T-helper 2 cell treated with Interferon-gamma antibody and Interleukin-4, amounts not matched to agents 5 μg/mL and 100 μg/mL, for 36 hours (primary cell): Measurements from ENCODE around the gene KRT84.

ENCODE experiments used
- DNase-seq: peaks from one replicate; pipeline ENCODE4 v3.0.0; 2021; ENCODE audit warnings: low spot score
- H3K27ac Mint-ChIP-seq: one replicate; pipeline ENCODE4 v1.8.0; 2021; ENCODE audit warnings: mild to moderate bottlenecking, mixed read lengths
- H3K27me3 Mint-ChIP-seq: one replicate; pipeline ENCODE4 v1.8.0; 2021; ENCODE audit warnings: low read depth, mixed read lengths
- H3K36me3 Mint-ChIP-seq: one replicate; pipeline ENCODE4 v1.8.0; 2021; ENCODE audit warnings: low read depth, mixed read lengths
- H3K4me1 Mint-ChIP-seq: one replicate; pipeline ENCODE4 v1.8.0; 2021; ENCODE audit warnings: low read depth, mixed read lengths
- H3K4me3 Mint-ChIP-seq: one replicate; pipeline ENCODE4 v1.8.0; 2022; ENCODE audit warnings: mild to moderate bottlenecking, moderate library complexity, mixed read lengths
- H3K9me3 Mint-ChIP-seq: one replicate; pipeline ENCODE4 v1.8.0; 2021; ENCODE audit warnings: mixed read lengths

KRT84 gene

GRCh38 chr12:52385226-52385702, at the start of gene KRT84:
TSS of gene KRT84 (minus strand) at chr12:52385652. CDS start at chr12:52385585, 67 bp downstream.
- peaks cover 3% of the 10 kb centered on the region for H3K27me3 Mint-ChIP-seq
- no peak within 1 kb of the TSS for H3K27ac Mint-ChIP-seq
- H3K4me1 Mint-ChIP-seq, result peaks cover 9% of the 10 kb centered on the region
- H3K9me3 Mint-ChIP-seq, result no peaks in the 10 kb centered on the region
- no peaks in the 10 kb centered on the region for H3K36me3 Mint-ChIP-seq
- H3K4me3 Mint-ChIP-seq, result no peak within 1 kb of the TSS
- DNase-seq, result no peak

GRCh38 chr12:52434760-52435530, 49.5 kb upstream of the KRT84 start:
- Mint-ChIP-seq H3K36me3 (no peaks in the 10 kb centered on the region), H3K4me3 (no peak overlapping the region), H3K9me3 (no peaks in the 10 kb centered on the region), H3K27ac (no peak overlapping the region), H3K27me3 (no peaks in the 10 kb centered on the region), H3K4me1 (no peaks in the 10 kb centered on the region)
- no peak for DNase-seq

DNA sequence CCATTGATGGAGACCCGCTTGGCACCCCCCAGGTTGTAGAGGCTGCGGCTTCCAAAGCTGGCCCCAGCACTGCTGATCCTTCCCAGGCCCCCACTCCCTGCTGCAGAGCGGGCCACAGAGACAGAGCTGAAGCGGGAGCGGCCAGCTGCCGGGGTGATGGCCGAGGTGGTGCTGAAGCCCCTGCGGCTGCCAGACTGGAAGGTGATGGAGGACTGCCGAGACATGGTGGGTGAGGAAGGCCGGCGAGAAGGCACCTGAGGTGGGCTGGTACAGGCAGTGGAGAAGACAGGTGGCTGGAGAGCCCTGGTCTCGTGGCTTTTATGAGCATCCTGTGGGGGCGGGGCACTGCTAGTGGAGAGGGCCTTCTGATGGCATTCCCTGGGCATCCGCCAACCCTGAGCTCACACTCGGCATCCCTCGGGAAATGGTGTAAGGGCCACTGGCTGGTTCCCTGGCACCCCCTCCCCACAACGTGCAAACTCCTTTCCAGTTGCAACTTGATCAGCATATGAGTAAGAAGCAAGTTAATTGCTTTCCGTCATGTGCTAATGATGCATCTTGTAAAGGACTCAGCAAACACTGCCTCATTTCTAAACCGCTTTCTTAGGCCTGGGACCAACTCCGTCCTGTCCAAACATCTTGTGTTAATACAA, 48.8 kb upstream of the KRT84 start, which contains the start of gene KRT75:
Gene KRT75 (minus strand): TSS at position 291 of the 653 bp plus-strand sequence. CDS start 67 bp downstream, at position 224.
- H3K4me3 Mint-ChIP-seq, result no peak within 1 kb of the TSS
- H3K27ac Mint-ChIP-seq, result no peak within 1 kb of the TSS
- no peaks in the 10 kb centered on the region for H3K27me3 Mint-ChIP-seq
- no peak for DNase-seq
- H3K4me1 Mint-ChIP-seq, result no peaks in the 10 kb centered on the region
- no peaks in the 10 kb centered on the region for H3K9me3 Mint-ChIP-seq
- no peaks in the 10 kb centered on the region for H3K36me3 Mint-ChIP-seq

DNA sequence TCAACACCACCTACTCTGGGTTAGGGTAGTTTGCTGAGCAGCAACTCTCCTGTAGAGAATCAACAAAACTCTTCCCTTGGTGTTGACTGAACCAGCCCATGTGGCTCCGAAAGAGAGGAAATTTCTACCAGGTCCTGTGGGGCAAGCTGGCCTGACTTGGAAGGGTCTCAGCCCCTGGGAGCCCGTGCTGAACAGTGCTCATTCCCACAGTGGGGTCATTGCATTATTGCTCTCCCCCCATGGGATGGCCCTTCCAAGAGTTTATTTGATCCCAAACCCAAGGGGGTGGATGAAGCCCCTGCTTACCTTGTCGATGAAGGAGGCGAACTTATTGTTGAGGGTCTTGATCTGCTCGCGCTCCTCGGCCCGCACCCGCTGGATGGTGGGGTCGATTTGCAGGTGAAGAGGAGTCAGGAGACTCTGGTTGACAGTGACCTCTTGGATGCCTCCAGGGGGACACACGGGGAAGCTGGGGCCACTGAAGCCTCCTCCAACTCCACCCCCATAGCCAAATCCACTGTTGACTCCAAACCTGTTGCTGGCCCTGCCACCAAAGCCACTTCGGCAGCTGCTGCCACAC, 48.1 kb upstream of the KRT84 start:
- no peaks in the 10 kb centered on the region for H3K36me3 Mint-ChIP-seq
- no peaks in the 10 kb centered on the region for H3K4me1 Mint-ChIP-seq
- H3K9me3 Mint-ChIP-seq, result no peaks in the 10 kb centered on the region
- no peak overlapping the region for H3K27ac Mint-ChIP-seq
- H3K4me3 Mint-ChIP-seq, result no peak overlapping the region
- peaks cover 5% of the 10 kb centered on the region for H3K27me3 Mint-ChIP-seq
- no peak for DNase-seq

DNA sequence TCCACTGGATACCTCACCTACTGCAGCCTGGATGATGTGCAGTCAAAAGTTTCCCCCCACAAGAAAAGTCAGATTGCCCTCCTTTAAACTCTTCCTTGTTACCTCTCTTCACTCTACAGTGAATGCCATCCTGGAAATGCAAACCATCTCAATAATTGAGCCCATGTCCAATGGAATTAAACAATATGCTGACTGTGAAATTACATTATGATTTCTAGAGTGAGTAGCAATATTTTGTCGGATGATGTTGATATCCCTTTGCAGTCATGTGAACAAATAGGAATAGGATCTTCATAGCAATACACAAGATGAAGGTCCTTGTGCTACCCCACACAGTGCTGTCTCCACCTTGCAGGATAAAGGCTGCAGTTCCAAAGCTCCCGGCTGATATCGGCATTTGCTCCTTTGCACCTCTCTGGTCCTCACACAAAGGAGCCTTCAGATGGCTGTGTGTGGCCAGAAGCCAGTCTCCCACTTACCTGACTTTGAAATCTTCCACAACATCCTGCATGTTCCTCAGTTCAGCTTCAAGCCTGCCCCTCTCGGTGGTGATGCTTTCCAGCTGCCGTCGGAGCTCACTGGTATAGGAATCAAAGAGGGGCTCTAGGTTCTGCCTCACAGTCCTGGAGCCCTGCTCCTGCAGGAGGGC, 47.2 kb upstream of the KRT84 start:
- H3K9me3 Mint-ChIP-seq, result no peaks in the 10 kb centered on the region
- H3K36me3 Mint-ChIP-seq, result no peaks in the 10 kb centered on the region
- DNase-seq, result no peak
- H3K4me3 Mint-ChIP-seq, result no peak overlapping the region
- no peaks in the 10 kb centered on the region for H3K4me1 Mint-ChIP-seq
- H3K27me3 Mint-ChIP-seq, result peaks cover 7% of the 10 kb centered on the region
- H3K27ac Mint-ChIP-seq, result no peak overlapping the region

DNA sequence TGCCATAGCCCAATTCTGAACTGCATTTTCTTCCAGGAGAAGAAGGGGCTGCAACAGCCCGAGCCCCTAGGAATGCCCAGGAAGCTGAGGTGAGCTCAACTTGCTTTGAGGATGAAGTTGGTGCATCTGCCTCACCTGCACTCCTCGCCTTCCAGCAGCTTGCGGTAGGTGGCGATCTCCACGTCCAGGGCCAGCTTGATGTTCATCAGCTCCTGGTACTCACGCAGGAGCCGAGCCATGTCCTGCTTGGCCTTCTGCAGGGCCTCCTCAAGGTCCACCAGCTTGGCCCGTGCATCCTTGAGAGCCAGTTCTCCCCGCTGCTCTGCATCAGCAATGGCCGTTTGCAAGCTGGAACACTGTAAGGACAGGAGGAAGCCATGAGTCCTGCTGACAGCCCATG, 42.7 kb upstream of the KRT84 start:
- H3K36me3 Mint-ChIP-seq, result no peaks in the 10 kb centered on the region

DNA sequence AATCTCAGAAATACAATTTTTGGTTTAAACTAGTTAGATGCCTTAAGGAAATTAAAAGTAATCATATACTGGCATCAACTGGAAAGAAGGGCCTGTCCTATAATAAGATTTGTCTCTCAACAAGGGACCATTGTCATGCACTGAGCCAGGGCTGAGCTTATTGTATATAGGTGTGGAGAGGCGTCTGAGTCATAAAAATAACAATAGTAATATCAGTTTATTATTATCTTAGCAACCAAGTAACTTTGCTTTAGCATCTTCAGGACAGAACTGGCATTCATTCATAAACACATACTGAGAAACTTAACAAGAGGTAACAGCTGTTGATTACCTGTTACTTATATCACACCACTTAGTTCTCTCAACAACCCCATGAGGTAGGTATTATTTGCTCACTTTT, 41.6 kb upstream of the KRT84 start:
- no peak overlapping the region for H3K4me3 Mint-ChIP-seq
- no peaks in the 10 kb centered on the region for H3K9me3 Mint-ChIP-seq
- peaks cover 7% of the 10 kb centered on the region for H3K27me3 Mint-ChIP-seq
- no peak for DNase-seq
- H3K4me1 Mint-ChIP-seq, result no peaks in the 10 kb centered on the region
- H3K36me3 Mint-ChIP-seq, result no peaks in the 10 kb centered on the region
- no peak overlapping the region for H3K27ac Mint-ChIP-seq

More for the DNA sequence above, 42.7 kb upstream of the KRT84 start:
- no peaks in the 10 kb centered on the region for H3K4me1 Mint-ChIP-seq
- peaks cover 7% of the 10 kb centered on the region for H3K27me3 Mint-ChIP-seq
- no peaks in the 10 kb centered on the region for H3K9me3 Mint-ChIP-seq
- no peak for DNase-seq
- H3K27ac Mint-ChIP-seq, result no peak overlapping the region
- no peak overlapping the region for H3K4me3 Mint-ChIP-seq

DNA sequence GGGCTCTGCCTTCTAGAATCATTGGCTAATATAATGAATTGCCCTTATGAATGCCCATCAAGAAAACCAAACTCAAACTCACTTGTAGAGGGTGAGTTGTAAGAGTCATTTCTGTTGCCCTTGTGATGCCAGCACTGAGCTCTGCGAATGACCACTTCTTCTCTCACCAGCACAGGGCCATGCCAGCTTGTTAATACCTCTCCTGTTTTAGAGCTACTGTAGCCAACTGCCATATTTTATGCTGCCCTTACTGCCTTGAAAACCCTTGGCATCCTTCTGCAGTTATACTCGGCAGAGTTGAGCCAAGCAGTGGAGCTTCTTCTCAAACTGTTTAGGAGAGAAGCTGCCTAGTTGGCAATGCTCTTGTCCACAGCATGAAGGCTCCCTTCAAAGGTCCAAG, 40.6 kb upstream of the KRT84 start:
- Mint-ChIP-seq H3K4me1 (no peaks in the 10 kb centered on the region), H3K27me3 (peaks cover 7% of the 10 kb centered on the region), H3K36me3 (no peaks in the 10 kb centered on the region), H3K4me3 (no peak overlapping the region), H3K27ac (no peak overlapping the region), H3K9me3 (no peaks in the 10 kb centered on the region)
- no peak for DNase-seq

GRCh38 chr12:52425466-52425865, 40.0 kb upstream of the KRT84 start:
- DNase-seq, result no peak
- Mint-ChIP-seq H3K4me1 (no peaks in the 10 kb centered on the region), H3K27me3 (peaks cover 7% of the 10 kb centered on the region), H3K36me3 (no peaks in the 10 kb centered on the region), H3K4me3 (no peak overlapping the region), H3K9me3 (no peaks in the 10 kb centered on the region), H3K27ac (no peak overlapping the region)

DNA sequence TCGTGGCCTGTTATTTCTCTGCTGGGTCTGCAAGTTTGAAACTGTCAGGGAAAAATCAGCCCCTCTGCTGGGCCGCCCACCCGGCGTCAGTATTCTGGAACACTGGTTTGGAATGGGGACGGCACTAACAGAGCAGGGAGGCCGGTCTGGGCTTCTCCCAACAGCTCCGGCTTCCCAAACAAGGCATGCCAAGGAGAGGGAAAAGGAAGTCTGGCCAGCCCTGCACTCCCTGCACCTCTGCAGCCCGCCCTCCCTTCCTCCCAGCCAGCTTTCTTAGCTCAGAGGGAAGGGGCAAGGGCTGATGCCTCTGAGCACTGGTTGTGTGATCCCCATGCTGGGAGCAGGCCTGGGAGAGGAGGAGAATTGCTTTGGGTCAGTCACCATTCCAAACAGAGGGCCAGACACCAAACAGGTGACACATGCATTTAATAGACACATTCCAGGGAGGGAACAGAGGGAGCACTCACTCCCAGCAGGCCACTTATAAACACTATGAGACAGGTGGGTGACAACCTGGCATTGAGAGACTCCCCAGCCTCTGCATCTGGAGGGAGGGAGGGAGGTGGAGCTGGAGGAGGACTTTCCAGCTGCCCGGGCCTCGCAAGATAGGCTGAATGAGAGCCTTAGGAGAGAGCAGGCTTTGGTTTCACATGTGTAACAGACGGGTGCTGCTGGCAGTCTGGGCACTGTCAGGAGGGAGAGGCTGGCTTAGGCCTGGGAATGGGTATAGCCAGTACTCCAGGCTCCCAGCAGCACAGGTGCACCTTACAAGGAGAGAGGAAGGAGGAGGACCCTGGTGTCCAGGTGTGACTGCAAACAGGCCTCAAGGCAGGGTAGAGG, 38.4 kb upstream of the KRT84 start:
- H3K27ac Mint-ChIP-seq, result no peak overlapping the region
- no peaks in the 10 kb centered on the region for H3K4me1 Mint-ChIP-seq
- peaks cover 5% of the 10 kb centered on the region for H3K27me3 Mint-ChIP-seq
- H3K9me3 Mint-ChIP-seq, result no peaks in the 10 kb centered on the region
- H3K4me3 Mint-ChIP-seq, result no peak overlapping the region
- H3K36me3 Mint-ChIP-seq, result no peaks in the 10 kb centered on the region
- DNase-seq, result no peak

DNA sequence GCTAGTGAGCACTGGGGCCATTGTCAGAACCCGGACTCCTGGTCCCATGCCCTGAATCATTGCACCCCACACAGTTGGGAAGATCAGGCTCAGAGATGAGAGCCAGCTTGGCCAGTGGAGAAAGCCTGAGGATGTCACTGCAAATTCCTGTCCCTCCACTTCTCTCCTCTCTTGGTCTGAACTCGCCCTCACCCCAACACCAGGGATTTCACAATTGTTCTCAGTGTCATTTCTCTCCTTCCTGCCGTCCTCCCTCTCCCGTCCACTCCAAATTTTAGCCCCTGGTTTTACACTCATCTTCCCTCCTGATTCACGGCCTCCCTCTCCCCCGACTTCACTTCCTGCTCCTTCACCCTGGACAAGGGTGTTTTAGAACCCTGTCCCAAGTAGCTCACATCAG, 37.6 kb upstream of the KRT84 start:
- Mint-ChIP-seq H3K36me3 (no peaks in the 10 kb centered on the region), H3K27me3 (no peaks in the 10 kb centered on the region), H3K4me1 (no peaks in the 10 kb centered on the region), H3K4me3 (no peak overlapping the region), H3K9me3 (no peaks in the 10 kb centered on the region), H3K27ac (no peak overlapping the region)
- no peak for DNase-seq

GRCh38 chr12:52419656-52420055, 34.2 kb upstream of the KRT84 start:
- no peak overlapping the region for H3K4me3 Mint-ChIP-seq

DNA sequence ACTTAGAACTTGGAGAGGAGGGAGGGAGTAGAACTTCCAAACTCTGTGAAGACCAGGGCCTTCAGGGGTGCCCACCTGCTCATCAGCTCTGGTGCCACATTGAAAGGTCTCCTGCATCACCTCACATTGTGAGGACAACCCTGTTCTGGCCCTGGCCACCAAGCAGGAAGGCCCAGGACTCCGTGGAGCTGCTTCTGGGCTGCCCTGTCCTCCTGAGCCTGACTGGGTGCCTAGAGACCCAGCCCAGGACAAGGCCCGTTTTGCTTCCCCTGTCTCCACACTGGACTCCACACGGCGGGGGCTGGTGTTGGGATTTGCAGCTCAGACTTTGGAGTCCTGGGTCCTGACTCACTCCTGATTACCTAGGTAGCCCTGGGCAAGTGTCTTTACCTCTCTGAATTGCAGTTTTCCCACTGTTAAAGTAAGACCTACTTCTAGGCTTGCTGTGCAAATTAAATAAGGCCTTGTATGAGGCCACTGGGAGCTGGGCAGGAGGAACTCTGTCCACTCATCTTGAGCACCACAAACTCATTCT, 33.2 kb upstream of the KRT84 start:
- Mint-ChIP-seq H3K27ac (no peak overlapping the region), H3K4me3 (no peak overlapping the region), H3K27me3 (peaks cover 3% of the 10 kb centered on the region), H3K9me3 (no peaks in the 10 kb centered on the region), H3K4me1 (no peaks in the 10 kb centered on the region), H3K36me3 (no peaks in the 10 kb centered on the region)
- no peak for DNase-seq

More at GRCh38 chr12:52419656-52420055, 34.2 kb upstream of the KRT84 start:
- Mint-ChIP-seq H3K36me3 (no peaks in the 10 kb centered on the region), H3K9me3 (no peaks in the 10 kb centered on the region), H3K4me1 (no peaks in the 10 kb centered on the region), H3K27ac (no peak overlapping the region), H3K27me3 (no peaks in the 10 kb centered on the region)
- no peak for DNase-seq
